ENCODE results near the gene KCTD16. TPM values are rescaled to one million over a fixed set of nuclear protein-coding genes. Genes with fewer than 3 reads are reported as not detected.

Gene KCTD16
- polyA plus RNA-seq, 1 of the 3 experiments (the other 2 are of a cell fraction), result 0.03 TPM

GRCh38 chr5:144318011-144318410, 147.3 kb downstream of the KCTD16 start:
- no peak overlapping the region for H3K9ac ChIP-seq
- no peaks in the 10 kb centered on the region for H3K9me3 ChIP-seq
- H4K20me1 ChIP-seq (ENCODE audit: insufficient read depth), result no peaks in the 10 kb centered on the region
- H3K27ac ChIP-seq (ENCODE audit: low read depth in 2 of 2, low read length in 1 of 2), result no peak overlapping the region
- 62% methylated on average over 3 of the region's 3 CpGs for WGBS (ENCODE audit: low lambda C conversion rate)
- H3K79me2 ChIP-seq (ENCODE audit: insufficient read depth), result no peaks in the 10 kb centered on the region
- H3K4me2 ChIP-seq, result no peak overlapping the region
- H3K36me3 ChIP-seq (replicated peaks in 1 of 2; ENCODE audit: control insufficient read depth in 1 of 2, insufficient read depth in 2 of 2, low read length in 1 of 2), result no peaks in the 10 kb centered on the region
- CTCF ChIA-PET, result interaction anchor here (2.9 kb wide), 1 partner anchor 17 kb away, joined by 9 read pairs; no protein-coding TSS in a partner anchor
- no peaks in the 10 kb centered on the region; a peak in 1 of 4 replicates for H3K4me1 ChIP-seq (ENCODE audit: control insufficient read depth in 1 of 2, insufficient read depth in 2 of 2, low read depth in 1 of 2, low read length in 1 of 2)
- H2AFZ ChIP-seq (ENCODE audit: low read depth), result no peak overlapping the region
- H3F3A ChIP-seq (replicated peaks; ENCODE audit: insufficient read depth), result no peaks in the 10 kb centered on the region
- POLR2A ChIA-PET, result no interaction called here
- no peak for DNase-seq
- no peak for TF ChIP-seq USF2 (IDR thresholded peaks at IDR 0.05; ENCODE audit: borderline replicate concordance, low read depth, low read length)
- no peak for TF ChIP-seq MAX (IDR thresholded peaks at IDR 0.05; ENCODE audit: low read depth)
- TF ChIP-seq MEF2A (IDR thresholded peaks at IDR 0.05; ENCODE audit: borderline replicate concordance, low read depth), result no peak
- TF ChIP-seq RXRA (IDR thresholded peaks at IDR 0.05; ENCODE audit: borderline replicate concordance, low read depth), result no peak
- no peak for TF ChIP-seq FOXM1 (IDR thresholded peaks at IDR 0.05; ENCODE audit: low read depth)
- TF ChIP-seq MXI1 (IDR thresholded peaks at IDR 0.05; ENCODE audit: low read depth, low read length), result no peak
- TF ChIP-seq, protein P1, sequence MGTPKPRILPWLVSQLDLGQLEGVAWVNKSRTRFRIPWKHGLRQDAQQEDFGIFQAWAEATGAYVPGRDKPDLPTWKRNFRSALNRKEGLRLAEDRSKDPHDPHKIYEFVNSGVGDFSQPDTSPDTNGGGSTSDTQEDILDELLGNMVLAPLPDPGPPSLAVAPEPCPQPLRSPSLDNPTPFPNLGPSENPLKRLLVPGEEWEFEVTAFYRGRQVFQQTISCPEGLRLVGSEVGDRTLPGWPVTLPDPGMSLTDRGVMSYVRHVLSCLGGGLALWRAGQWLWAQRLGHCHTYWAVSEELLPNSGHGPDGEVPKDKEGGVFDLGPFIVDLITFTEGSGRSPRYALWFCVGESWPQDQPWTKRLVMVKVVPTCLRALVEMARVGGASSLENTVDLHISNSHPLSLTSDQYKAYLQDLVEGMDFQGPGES (IDR thresholded peaks at IDR 0.05; ENCODE audit: low read depth, low read length), result no peak
- TF ChIP-seq CTCF (IDR thresholded peaks at IDR 0.05), result no peak
- TF ChIP-seq SIN3A (IDR thresholded peaks at IDR 0.05; ENCODE audit: borderline replicate concordance, low read depth, low read length), result no peak
- TF ChIP-seq ZBTB33 (IDR thresholded peaks at IDR 0.05; ENCODE audit: borderline replicate concordance, low read depth), result no peak
- TF ChIP-seq GATA2 (CRISPR knock-in tag; IDR thresholded peaks at IDR 0.05), result no peak
- no peak for TF ChIP-seq CHD2 (IDR thresholded peaks at IDR 0.05; ENCODE audit: low read length, partially characterized antibody)
- no peak for TF ChIP-seq FOSL2 (IDR thresholded peaks at IDR 0.05; ENCODE audit: borderline replicate concordance, low read depth)
- TF ChIP-seq JUND (IDR thresholded peaks at IDR 0.05), result no peak
- TF ChIP-seq SMC3 (IDR thresholded peaks at IDR 0.05; ENCODE audit: low read depth, low read length), result no peak
- no peak for TF ChIP-seq EP300 (IDR thresholded peaks at IDR 0.05; ENCODE audit: borderline replicate concordance in 1 of 2, low read depth in 1 of 2, low read length in 1 of 2)
- TF ChIP-seq EZH2phosphoT487 (IDR thresholded peaks at IDR 0.05; ENCODE audit: borderline replicate concordance, low read depth), result no peak
- H3K4me3 ChIP-seq (ENCODE audit: low read depth in 2 of 2, low read length in 1 of 2), result no peak overlapping the region
- no peaks in the 10 kb centered on the region for H3K9me2 ChIP-seq
- no peaks in the 10 kb centered on the region; the same call in 1 of the 2 replicates for H3K27me3 ChIP-seq (ENCODE audit: insufficient read depth)

Measured in SK-N-SH (cell line).